GM23338 (cell line): Measurements from ENCODE around the gene FBLN5. TPM values are rescaled to one million over a fixed set of nuclear protein-coding genes. Genes with fewer than 3 reads are reported as not detected.

Source experiments
- ATAC-seq: fragments of 200-7000 bp; cut with Tn5 transposase; 3 replicates; pipeline ENCODE4 v1.9.1; 2020
- DNase-seq: peaks from one replicate; pipeline ENCODE4 v3.0.0-alpha.2; 2015; ENCODE audit warnings: low spot score
- H2AFZ ChIP-seq: fragments of 200-600 bp; sonication (generic); 2 replicates; pipeline ENCODE4 v1.8.0; 2016; ENCODE audit warnings: antibody characterized with exemption, mild to moderate bottlenecking, moderate library complexity
- H3F3A ChIP-seq: fragments of 200-600 bp; sonication (generic); replicated peaks from 2 replicates; pipeline ENCODE4 v1.8.0; 2017; ENCODE audit warnings: antibody characterized with exemption, mixed run types, low read depth
- H3K27ac ChIP-seq: fragments of 200-600 bp; sonication (generic); 2 replicates; pipeline ENCODE4 v1.6.1; 2016; ENCODE audit warnings: low read depth
- H3K27me3 ChIP-seq: fragments of 200-600 bp; sonication (generic); 2 replicates; pipeline ENCODE4 v1.8.0; 2016; ENCODE audit warnings: mild to moderate bottlenecking, mixed run types, moderate library complexity; ENCODE audit not compliant: insufficient read depth
- H3K36me3 ChIP-seq: fragments of 200-600 bp; sonication (generic); 2 replicates; pipeline ENCODE4 v1.8.0; 2016; ENCODE audit warnings: mild to moderate bottlenecking; ENCODE audit not compliant: insufficient read depth
- H3K4me1 ChIP-seq: fragments of 200-600 bp; sonication (generic); 2 replicates; pipeline ENCODE4 v1.8.0; 2016; ENCODE audit warnings: mild to moderate bottlenecking, moderate library complexity; ENCODE audit not compliant: insufficient read depth
- H3K4me2 ChIP-seq: fragments of 200-600 bp; sonication (generic); 2 replicates; pipeline ENCODE4 v1.7.1; 2017; ENCODE audit warnings: mixed run types
- H3K4me3 ChIP-seq: fragments of 200-600 bp; sonication (generic); 2 replicates; pipeline ENCODE4 v1.6.1; 2016; ENCODE audit warnings: mixed run types
- H3K79me2 ChIP-seq: fragments of 200-600 bp; sonication (generic); replicated peaks from 2 replicates; pipeline ENCODE4 v1.8.0; 2017; ENCODE audit warnings: mild to moderate bottlenecking; ENCODE audit not compliant: insufficient read depth
- H3K9me2 ChIP-seq: fragments of 200-600 bp; sonication (generic); 2 replicates; pipeline ENCODE4 v1.8.0; 2017; ENCODE audit not compliant: insufficient read depth
- H4K20me1 ChIP-seq: fragments of 200-600 bp; sonication (generic); replicated peaks from 2 replicates; pipeline ENCODE4 v1.8.0; 2017; ENCODE audit warnings: mild to moderate bottlenecking; ENCODE audit not compliant: insufficient read depth
- H3K27ac Mint-ChIP-seq: 2 replicates; pipeline ENCODE4 v1.8.0; 2020; ENCODE audit warnings: inconsistent platforms, mild to moderate bottlenecking, moderate library complexity, mixed read lengths
- H3K27me3 Mint-ChIP-seq: 3 replicates; pipeline ENCODE4 v1.8.0; 2022; ENCODE audit warnings: low read depth, mild to moderate bottlenecking, moderate library complexity, mixed read lengths, inconsistent platforms; ENCODE audit not compliant: insufficient read depth, poor library complexity
- H3K36me3 Mint-ChIP-seq: 3 replicates; pipeline ENCODE4 v1.8.0; 2021; ENCODE audit warnings: low read depth, mild to moderate bottlenecking, inconsistent platforms, moderate library complexity, mixed read lengths
- H3K4me1 Mint-ChIP-seq: 3 replicates; pipeline ENCODE4 v1.8.0; 2020; ENCODE audit warnings: mild to moderate bottlenecking, inconsistent platforms, mixed read lengths
- H3K4me3 Mint-ChIP-seq: 3 replicates; pipeline ENCODE4 v1.8.0; 2021; ENCODE audit warnings: moderate library complexity, mild to moderate bottlenecking, inconsistent platforms, mixed read lengths
- H3K9me3 Mint-ChIP-seq: 3 replicates; pipeline ENCODE4 v1.8.0; 2020; ENCODE audit warnings: moderate library complexity, mild to moderate bottlenecking, inconsistent platforms, mixed read lengths
- CREB1 ChIP-seq: fragments of 250-450 bp; sonication (Bioruptor Pico); IDR thresholded peaks from 2 replicates; pipeline ENCODE4 v1.5.0; 2020; ENCODE audit warnings: low read depth, mild to moderate bottlenecking, moderate library complexity
- JUNB ChIP-seq: IDR thresholded peaks from one replicate; pipeline ENCODE4 v1.6.1; 2016; ENCODE audit warnings: antibody characterized with exemption; ENCODE audit not compliant: unreplicated experiment
- POLR2AphosphoS5 ChIP-seq: IDR thresholded peaks from 2 replicates; pipeline ENCODE4 v1.6.1; 2016; ENCODE audit warnings: antibody characterized with exemption, low read depth
- ZNF331 ChIP-seq: fragments of 250-450 bp; sonication (Bioruptor Pico); IDR thresholded peaks from 2 replicates; pipeline ENCODE4 v1.5.0; 2020; ENCODE audit warnings: low read depth, mild to moderate bottlenecking, moderate library complexity
- polyA plus RNA-seq: library from polyadenylated mRNA; unstranded; fragments of >200 nt; fragmentation: Nextera tagmentation; extraction: Ambion mirVana; gene quantifications from 2 replicates; pipeline ENCODE4 v1.2.1, GENCODE V29; 2016
- total RNA-seq: library from RNA; depleted of rRNA; stranded (reverse); fragments of >200 nt; shearing (Covaris generic); gene quantifications from 2 replicates; pipeline ENCODE4 v1.2.3, GENCODE V29; 2014
- TF ChIP-seq, protein P1 (sequence below), 2 experiments: fragments of 200-600 bp in 1 of 2; sonication (generic) in 1 of 2; conservative IDR thresholded peaks; 2 replicates each; pipeline versions ENCODE4 v1.5.1 to v1.6.1; 2016 to 2017; ENCODE audit warnings: antibody characterized with exemption in 2 of 2, low read depth in 2 of 2, mild to moderate bottlenecking in 2 of 2, moderate library complexity in 1 of 2
- TF ChIP-seq, protein P2 (sequence below): IDR thresholded peaks from 2 replicates; pipeline ENCODE4 v1.6.1; 2016; ENCODE audit warnings: antibody characterized with exemption
- TF ChIP-seq, protein P3 (sequence below): IDR thresholded peaks from one replicate; pipeline ENCODE4 v1.6.1; 2018; ENCODE audit warnings: antibody characterized with exemption; ENCODE audit not compliant: unreplicated experiment

The FBLN5 gene
- total and polyA plus RNA-seq, 2 experiments from 2014 or later, result 4.3 to 4.9 TPM

DNA sequence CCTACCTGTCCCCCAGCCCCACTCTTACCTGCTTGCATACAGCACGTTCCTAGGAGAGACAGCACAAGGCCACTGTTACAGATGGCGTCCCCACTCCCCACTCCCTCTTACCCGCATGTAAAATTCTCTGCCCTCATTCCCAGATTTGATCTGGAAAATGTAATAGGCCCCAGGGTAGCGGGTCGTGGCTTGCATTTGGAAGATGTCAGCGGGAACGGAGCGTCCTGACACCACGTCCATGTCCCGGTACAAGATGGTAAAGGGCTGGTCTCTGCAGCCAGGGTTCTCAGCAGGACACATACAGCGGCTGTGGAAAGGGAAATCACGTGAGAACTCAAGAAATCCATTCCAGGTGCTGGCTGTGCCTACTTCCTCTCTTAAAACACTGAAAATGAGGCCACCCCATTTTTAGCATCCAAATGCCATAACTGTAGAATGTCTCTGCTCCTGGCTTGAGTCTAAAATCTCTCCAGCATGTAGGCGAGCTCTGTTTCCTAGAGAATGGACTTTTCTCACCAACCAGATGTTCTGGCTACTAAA is 70.0 kb downstream of the FBLN5 start:
- H3K4me1 ChIP-seq, result no peaks in the 10 kb centered on the region
- H3K4me3 Mint-ChIP-seq, result no peak overlapping the region
- DNase-seq (no peak), ATAC-seq (no peak)
- H3K27ac ChIP-seq, result no peak overlapping the region
- H3K27me3 Mint-ChIP-seq, result peaks cover 2% of the 10 kb centered on the region
- no peak overlapping the region for H3K27ac Mint-ChIP-seq
- H3K9me2 ChIP-seq, result no peaks in the 10 kb centered on the region
- H3F3A ChIP-seq, result no peaks in the 10 kb centered on the region
- H3K4me1 Mint-ChIP-seq, result peaks cover 5% of the 10 kb centered on the region; the same call in 2 of the 3 replicates
- TF ChIP-seq JUNB (no peak), POLR2AphosphoS5 (no peak)
- no peaks in the 10 kb centered on the region for H3K79me2 ChIP-seq
- H3K36me3 Mint-ChIP-seq, result no peaks in the 10 kb centered on the region
- H3K4me3 ChIP-seq, result no peak overlapping the region
- H3K36me3 ChIP-seq, result no peaks in the 10 kb centered on the region
- H3K9me3 Mint-ChIP-seq, result no peaks in the 10 kb centered on the region
- H2AFZ ChIP-seq, result no peak overlapping the region
- H4K20me1 ChIP-seq, result no peaks in the 10 kb centered on the region
- no peaks in the 10 kb centered on the region for H3K27me3 ChIP-seq
- H3K4me2 ChIP-seq, result no peak overlapping the region

DNA sequence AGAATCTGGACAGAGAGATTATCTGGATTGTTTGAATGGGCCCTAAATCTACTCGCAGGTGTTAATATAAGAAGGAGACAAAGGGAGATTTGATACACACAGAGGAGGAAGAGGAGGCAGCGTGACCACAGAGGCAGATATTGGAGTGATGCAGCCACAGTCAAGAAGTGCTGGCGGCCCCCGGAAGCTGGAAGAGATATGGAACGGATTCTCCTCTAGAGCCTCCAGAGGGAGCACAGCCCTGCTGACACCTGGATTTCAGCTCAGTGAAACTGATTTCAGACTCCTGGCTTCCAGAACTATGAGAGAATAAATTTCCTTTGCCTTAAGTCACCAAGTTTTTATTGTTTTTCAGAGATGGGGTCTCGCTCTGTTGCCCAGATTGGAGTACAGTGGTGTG is 71.0 kb downstream of the FBLN5 start:
- Mint-ChIP-seq H3K27ac (no peak overlapping the region), H3K27me3 (peaks cover 2% of the 10 kb centered on the region), H3K9me3 (no peaks in the 10 kb centered on the region), H3K4me1 (peaks cover 7% of the 10 kb centered on the region; the same call in 2 of the 3 replicates), H3K4me3 (no peak overlapping the region), H3K36me3 (no peaks in the 10 kb centered on the region)
- Histone ChIP-seq H3F3A (no peaks in the 10 kb centered on the region), H3K4me1 (no peaks in the 10 kb centered on the region), H3K36me3 (no peaks in the 10 kb centered on the region), H3K79me2 (no peaks in the 10 kb centered on the region), H3K27me3 (no peaks in the 10 kb centered on the region), H3K4me3 (no peak overlapping the region), H3K4me2 (no peak overlapping the region), H4K20me1 (no peaks in the 10 kb centered on the region), H3K27ac (no peak overlapping the region), H2AFZ (peak overlapping the region; percentile 25; the same call in 1 of the 2 replicates), H3K9me2 (no peaks in the 10 kb centered on the region)
- DNase-seq, result no peak
- TF ChIP-seq, protein P1, sequence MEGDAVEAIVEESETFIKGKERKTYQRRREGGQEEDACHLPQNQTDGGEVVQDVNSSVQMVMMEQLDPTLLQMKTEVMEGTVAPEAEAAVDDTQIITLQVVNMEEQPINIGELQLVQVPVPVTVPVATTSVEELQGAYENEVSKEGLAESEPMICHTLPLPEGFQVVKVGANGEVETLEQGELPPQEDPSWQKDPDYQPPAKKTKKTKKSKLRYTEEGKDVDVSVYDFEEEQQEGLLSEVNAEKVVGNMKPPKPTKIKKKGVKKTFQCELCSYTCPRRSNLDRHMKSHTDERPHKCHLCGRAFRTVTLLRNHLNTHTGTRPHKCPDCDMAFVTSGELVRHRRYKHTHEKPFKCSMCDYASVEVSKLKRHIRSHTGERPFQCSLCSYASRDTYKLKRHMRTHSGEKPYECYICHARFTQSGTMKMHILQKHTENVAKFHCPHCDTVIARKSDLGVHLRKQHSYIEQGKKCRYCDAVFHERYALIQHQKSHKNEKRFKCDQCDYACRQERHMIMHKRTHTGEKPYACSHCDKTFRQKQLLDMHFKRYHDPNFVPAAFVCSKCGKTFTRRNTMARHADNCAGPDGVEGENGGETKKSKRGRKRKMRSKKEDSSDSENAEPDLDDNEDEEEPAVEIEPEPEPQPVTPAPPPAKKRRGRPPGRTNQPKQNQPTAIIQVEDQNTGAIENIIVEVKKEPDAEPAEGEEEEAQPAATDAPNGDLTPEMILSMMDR (conservative IDR thresholded peaks at IDR 0.05; ENCODE audit: low read depth in 2 of 2), result peak in 1 of 2 experiments; percentile 20; a peak in 2 of 4 replicates
- TF ChIP-seq, protein P2, sequence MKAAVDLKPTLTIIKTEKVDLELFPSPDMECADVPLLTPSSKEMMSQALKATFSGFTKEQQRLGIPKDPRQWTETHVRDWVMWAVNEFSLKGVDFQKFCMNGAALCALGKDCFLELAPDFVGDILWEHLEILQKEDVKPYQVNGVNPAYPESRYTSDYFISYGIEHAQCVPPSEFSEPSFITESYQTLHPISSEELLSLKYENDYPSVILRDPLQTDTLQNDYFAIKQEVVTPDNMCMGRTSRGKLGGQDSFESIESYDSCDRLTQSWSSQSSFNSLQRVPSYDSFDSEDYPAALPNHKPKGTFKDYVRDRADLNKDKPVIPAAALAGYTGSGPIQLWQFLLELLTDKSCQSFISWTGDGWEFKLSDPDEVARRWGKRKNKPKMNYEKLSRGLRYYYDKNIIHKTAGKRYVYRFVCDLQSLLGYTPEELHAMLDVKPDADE, result no peak
- TF ChIP-seq ZNF331, result no peak
- TF ChIP-seq JUNB, result no peak
- TF ChIP-seq, protein P3, sequence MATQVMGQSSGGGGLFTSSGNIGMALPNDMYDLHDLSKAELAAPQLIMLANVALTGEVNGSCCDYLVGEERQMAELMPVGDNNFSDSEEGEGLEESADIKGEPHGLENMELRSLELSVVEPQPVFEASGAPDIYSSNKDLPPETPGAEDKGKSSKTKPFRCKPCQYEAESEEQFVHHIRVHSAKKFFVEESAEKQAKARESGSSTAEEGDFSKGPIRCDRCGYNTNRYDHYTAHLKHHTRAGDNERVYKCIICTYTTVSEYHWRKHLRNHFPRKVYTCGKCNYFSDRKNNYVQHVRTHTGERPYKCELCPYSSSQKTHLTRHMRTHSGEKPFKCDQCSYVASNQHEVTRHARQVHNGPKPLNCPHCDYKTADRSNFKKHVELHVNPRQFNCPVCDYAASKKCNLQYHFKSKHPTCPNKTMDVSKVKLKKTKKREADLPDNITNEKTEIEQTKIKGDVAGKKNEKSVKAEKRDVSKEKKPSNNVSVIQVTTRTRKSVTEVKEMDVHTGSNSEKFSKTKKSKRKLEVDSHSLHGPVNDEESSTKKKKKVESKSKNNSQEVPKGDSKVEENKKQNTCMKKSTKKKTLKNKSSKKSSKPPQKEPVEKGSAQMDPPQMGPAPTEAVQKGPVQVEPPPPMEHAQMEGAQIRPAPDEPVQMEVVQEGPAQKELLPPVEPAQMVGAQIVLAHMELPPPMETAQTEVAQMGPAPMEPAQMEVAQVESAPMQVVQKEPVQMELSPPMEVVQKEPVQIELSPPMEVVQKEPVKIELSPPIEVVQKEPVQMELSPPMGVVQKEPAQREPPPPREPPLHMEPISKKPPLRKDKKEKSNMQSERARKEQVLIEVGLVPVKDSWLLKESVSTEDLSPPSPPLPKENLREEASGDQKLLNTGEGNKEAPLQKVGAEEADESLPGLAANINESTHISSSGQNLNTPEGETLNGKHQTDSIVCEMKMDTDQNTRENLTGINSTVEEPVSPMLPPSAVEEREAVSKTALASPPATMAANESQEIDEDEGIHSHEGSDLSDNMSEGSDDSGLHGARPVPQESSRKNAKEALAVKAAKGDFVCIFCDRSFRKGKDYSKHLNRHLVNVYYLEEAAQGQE, result no peak
- no peak for TF ChIP-seq CREB1 (CRISPR knock-in tag)
- ATAC-seq, result peak; percentile 34; the same call in 2 of the 3 replicates
